ENCODE results near the gene TRIM9.

TRIM9 gene

GRCh38 chr14:51119411-51120051 lies 24.6 kb upstream of the TRIM9 start:
- H3K9me3 ChIP-seq (ENCODE audit: control insufficient read depth, low read length), result no peaks in the 10 kb centered on the region
- no peaks in the 10 kb centered on the region for H3K27me3 ChIP-seq (replicated peaks; ENCODE audit: control insufficient read depth, insufficient read depth, low read length, poor library complexity, severe bottlenecking)
- DNase-seq, result no peak
- no peak overlapping the region for H3K4me3 ChIP-seq (ENCODE audit: insufficient read depth, low read depth, low read length, poor library complexity, severe bottlenecking)
- no peaks in the 10 kb centered on the region for H3K4me1 ChIP-seq (ENCODE audit: control insufficient read depth, insufficient read depth, low read length, poor library complexity, severe bottlenecking)
- H3K27ac ChIP-seq (ENCODE audit: insufficient read depth, low read length, poor library complexity, severe bottlenecking), result no peak overlapping the region
- no peaks in the 10 kb centered on the region for H3K36me3 ChIP-seq (ENCODE audit: control insufficient read depth, insufficient read depth, low read length)

GRCh38 chr14:51118993-51119392 lies 24.1 kb upstream of the TRIM9 start:
- DNase-seq, result no peak
- Histone ChIP-seq H3K36me3 (ENCODE audit: control insufficient read depth, insufficient read depth, low read length) (no peaks in the 10 kb centered on the region), H3K9me3 (ENCODE audit: control insufficient read depth, low read length) (no peaks in the 10 kb centered on the region), H3K27me3 (replicated peaks; ENCODE audit: control insufficient read depth, insufficient read depth, low read length, poor library complexity, severe bottlenecking) (no peaks in the 10 kb centered on the region), H3K4me1 (ENCODE audit: control insufficient read depth, insufficient read depth, low read length, poor library complexity, severe bottlenecking) (no peaks in the 10 kb centered on the region), H3K27ac (ENCODE audit: insufficient read depth, low read length, poor library complexity, severe bottlenecking) (no peak overlapping the region), H3K4me3 (ENCODE audit: insufficient read depth, low read depth, low read length, poor library complexity, severe bottlenecking) (no peak overlapping the region)

- Histone ChIP-seq H3K27me3 (replicated peaks; ENCODE audit: control insufficient read depth, insufficient read depth, low read length, poor library complexity, severe bottlenecking) (no peaks in the 10 kb centered on the region), H3K27ac (ENCODE audit: insufficient read depth, low read length, poor library complexity, severe bottlenecking) (no peak overlapping the region), H3K36me3 (ENCODE audit: control insufficient read depth, insufficient read depth, low read length) (no peaks in the 10 kb centered on the region), H3K4me3 (ENCODE audit: insufficient read depth, low read depth, low read length, poor library complexity, severe bottlenecking) (no peak overlapping the region), H3K4me1 (ENCODE audit: control insufficient read depth, insufficient read depth, low read length, poor library complexity, severe bottlenecking) (no peaks in the 10 kb centered on the region), H3K9me3 (ENCODE audit: control insufficient read depth, low read length) (no peaks in the 10 kb centered on the region)
- DNase-seq, result no peak
Measured at GRCh38 chr14:51117593-51117992, 22.7 kb upstream of the TRIM9 start.

GRCh38 chr14:51116682-51117081 lies 21.8 kb upstream of the TRIM9 start:
- no peaks in the 10 kb centered on the region for H3K27me3 ChIP-seq (replicated peaks; ENCODE audit: control insufficient read depth, insufficient read depth, low read length, poor library complexity, severe bottlenecking)
- no peak for DNase-seq
- H3K9me3 ChIP-seq (ENCODE audit: control insufficient read depth, low read length), result no peaks in the 10 kb centered on the region
- H3K4me3 ChIP-seq (ENCODE audit: insufficient read depth, low read depth, low read length, poor library complexity, severe bottlenecking), result no peak overlapping the region
- no peaks in the 10 kb centered on the region for H3K36me3 ChIP-seq (ENCODE audit: control insufficient read depth, insufficient read depth, low read length)
- H3K4me1 ChIP-seq (ENCODE audit: control insufficient read depth, insufficient read depth, low read length, poor library complexity, severe bottlenecking), result no peaks in the 10 kb centered on the region
- H3K27ac ChIP-seq (ENCODE audit: insufficient read depth, low read length, poor library complexity, severe bottlenecking), result no peak overlapping the region

GRCh38 chr14:51109651-51110050 lies 14.7 kb upstream of the TRIM9 start:
- H3K9me3 ChIP-seq (ENCODE audit: control insufficient read depth, low read length), result no peaks in the 10 kb centered on the region
- H3K27me3 ChIP-seq (replicated peaks; ENCODE audit: control insufficient read depth, insufficient read depth, low read length, poor library complexity, severe bottlenecking), result peaks cover 3% of the 10 kb centered on the region
- DNase-seq, result no peak
- no peaks in the 10 kb centered on the region for H3K4me1 ChIP-seq (ENCODE audit: control insufficient read depth, insufficient read depth, low read length, poor library complexity, severe bottlenecking)
- no peak overlapping the region for H3K4me3 ChIP-seq (ENCODE audit: insufficient read depth, low read depth, low read length, poor library complexity, severe bottlenecking)
- H3K36me3 ChIP-seq (ENCODE audit: control insufficient read depth, insufficient read depth, low read length), result no peaks in the 10 kb centered on the region
- no peak overlapping the region for H3K27ac ChIP-seq (ENCODE audit: insufficient read depth, low read length, poor library complexity, severe bottlenecking)

GRCh38 chr14:51107801-51108200 lies 12.9 kb upstream of the TRIM9 start:
- Histone ChIP-seq H3K27me3 (replicated peaks; ENCODE audit: control insufficient read depth, insufficient read depth, low read length, poor library complexity, severe bottlenecking) (peaks cover 3% of the 10 kb centered on the region), H3K36me3 (ENCODE audit: control insufficient read depth, insufficient read depth, low read length) (no peaks in the 10 kb centered on the region), H3K4me3 (ENCODE audit: insufficient read depth, low read depth, low read length, poor library complexity, severe bottlenecking) (no peak overlapping the region), H3K4me1 (ENCODE audit: control insufficient read depth, insufficient read depth, low read length, poor library complexity, severe bottlenecking) (no peaks in the 10 kb centered on the region), H3K27ac (ENCODE audit: insufficient read depth, low read length, poor library complexity, severe bottlenecking) (no peak overlapping the region), H3K9me3 (ENCODE audit: control insufficient read depth, low read length) (no peaks in the 10 kb centered on the region)
- no peak for DNase-seq

- no peak overlapping the region for H3K27ac ChIP-seq (ENCODE audit: insufficient read depth, low read length, poor library complexity, severe bottlenecking)
- no peak overlapping the region for H3K4me3 ChIP-seq (ENCODE audit: insufficient read depth, low read depth, low read length, poor library complexity, severe bottlenecking)
- DNase-seq, result no peak
- H3K27me3 ChIP-seq (replicated peaks; ENCODE audit: control insufficient read depth, insufficient read depth, low read length, poor library complexity, severe bottlenecking), result peaks cover 3% of the 10 kb centered on the region
- H3K9me3 ChIP-seq (ENCODE audit: control insufficient read depth, low read length), result no peaks in the 10 kb centered on the region
- H3K36me3 ChIP-seq (ENCODE audit: control insufficient read depth, insufficient read depth, low read length), result no peaks in the 10 kb centered on the region
- H3K4me1 ChIP-seq (ENCODE audit: control insufficient read depth, insufficient read depth, low read length, poor library complexity, severe bottlenecking), result no peaks in the 10 kb centered on the region
Measured at GRCh38 chr14:51104467-51104866, 9.6 kb upstream of the TRIM9 start.

GRCh38 chr14:51097287-51097686 lies 2.4 kb upstream of the TRIM9 start:
- no peak for DNase-seq
- peaks cover 16% of the 10 kb centered on the region for H3K27me3 ChIP-seq (replicated peaks; ENCODE audit: control insufficient read depth, insufficient read depth, low read length, poor library complexity, severe bottlenecking)
- H3K27ac ChIP-seq (ENCODE audit: insufficient read depth, low read length, poor library complexity, severe bottlenecking), result no peak overlapping the region

GRCh38 chr14:51096870-51097269 lies 2.0 kb upstream of the TRIM9 start:
- Histone ChIP-seq H3K9me3 (ENCODE audit: control insufficient read depth, low read length) (no peaks in the 10 kb centered on the region), H3K27ac (ENCODE audit: insufficient read depth, low read length, poor library complexity, severe bottlenecking) (no peak overlapping the region), H3K36me3 (ENCODE audit: control insufficient read depth, insufficient read depth, low read length) (no peaks in the 10 kb centered on the region), H3K27me3 (replicated peaks; ENCODE audit: control insufficient read depth, insufficient read depth, low read length, poor library complexity, severe bottlenecking) (peaks cover 16% of the 10 kb centered on the region), H3K4me3 (ENCODE audit: insufficient read depth, low read depth, low read length, poor library complexity, severe bottlenecking) (no peak overlapping the region), H3K4me1 (ENCODE audit: control insufficient read depth, insufficient read depth, low read length, poor library complexity, severe bottlenecking) (peaks cover 19% of the 10 kb centered on the region)
- DNase-seq, result no peak

More at GRCh38 chr14:51097287-51097686, 2.4 kb upstream of the TRIM9 start:
- Histone ChIP-seq H3K36me3 (ENCODE audit: control insufficient read depth, insufficient read depth, low read length) (no peaks in the 10 kb centered on the region), H3K9me3 (ENCODE audit: control insufficient read depth, low read length) (no peaks in the 10 kb centered on the region), H3K4me1 (ENCODE audit: control insufficient read depth, insufficient read depth, low read length, poor library complexity, severe bottlenecking) (peaks cover 19% of the 10 kb centered on the region), H3K4me3 (ENCODE audit: insufficient read depth, low read depth, low read length, poor library complexity, severe bottlenecking) (no peak overlapping the region)

GRCh38 chr14:51095854-51096823 lies 1.2 kb upstream of the TRIM9 start:
- Histone ChIP-seq H3K27me3 (replicated peaks; ENCODE audit: control insufficient read depth, insufficient read depth, low read length, poor library complexity, severe bottlenecking) (peaks cover 16% of the 10 kb centered on the region), H3K4me3 (ENCODE audit: insufficient read depth, low read depth, low read length, poor library complexity, severe bottlenecking) (peak overlapping the region; percentile 73), H3K4me1 (ENCODE audit: control insufficient read depth, insufficient read depth, low read length, poor library complexity, severe bottlenecking) (peaks cover 19% of the 10 kb centered on the region), H3K9me3 (ENCODE audit: control insufficient read depth, low read length) (no peaks in the 10 kb centered on the region), H3K27ac (ENCODE audit: insufficient read depth, low read length, poor library complexity, severe bottlenecking) (no peak overlapping the region), H3K36me3 (ENCODE audit: control insufficient read depth, insufficient read depth, low read length) (no peaks in the 10 kb centered on the region)
- DNase-seq, result no peak
